HG02840 (cell line): Measurements from ENCODE around the gene WSB1.

Experiments used
- ATAC-seq: cut with Tn5 transposase; IDR thresholded peaks from one replicate; pipeline ENCODE4 v1.9.1; 2021; ENCODE audit warnings: mild to moderate bottlenecking, moderate library complexity, moderate number of reproducible peaks; ENCODE audit not compliant: unreplicated experiment, low FRiP score

Gene WSB1

DNA sequence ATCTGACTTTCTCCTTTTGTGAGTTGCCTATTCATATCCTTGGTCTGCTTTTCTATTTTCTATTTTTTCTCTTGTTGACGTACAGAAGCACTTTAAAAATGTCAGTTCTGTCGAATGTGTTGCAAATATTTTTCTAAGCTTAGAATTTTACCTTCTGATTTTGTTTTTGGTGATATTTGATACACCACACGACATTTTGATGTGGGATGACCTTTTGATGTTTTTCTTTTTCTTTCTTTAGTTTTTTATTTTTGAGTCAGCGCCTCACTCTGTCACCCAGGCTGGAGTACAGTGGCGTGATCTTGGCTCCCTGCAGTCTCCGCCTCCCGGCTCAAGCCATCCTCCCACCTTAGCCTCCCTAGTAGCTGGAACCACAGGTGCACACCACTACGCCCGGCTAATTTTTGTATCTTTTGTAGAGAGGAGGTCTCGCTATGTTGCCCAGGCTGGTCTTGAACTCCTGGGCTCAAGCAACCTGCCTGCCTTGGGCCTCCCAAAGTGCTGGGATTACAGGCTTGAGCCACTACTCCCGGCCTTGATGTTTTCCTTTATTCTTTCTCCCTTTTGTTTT, 39.6 kb downstream of the WSB1 start:
- ATAC-seq = no peak

GRCh38 chr17:27336184-27336583, 42.3 kb downstream of the WSB1 start:
- no peak for ATAC-seq

DNA sequence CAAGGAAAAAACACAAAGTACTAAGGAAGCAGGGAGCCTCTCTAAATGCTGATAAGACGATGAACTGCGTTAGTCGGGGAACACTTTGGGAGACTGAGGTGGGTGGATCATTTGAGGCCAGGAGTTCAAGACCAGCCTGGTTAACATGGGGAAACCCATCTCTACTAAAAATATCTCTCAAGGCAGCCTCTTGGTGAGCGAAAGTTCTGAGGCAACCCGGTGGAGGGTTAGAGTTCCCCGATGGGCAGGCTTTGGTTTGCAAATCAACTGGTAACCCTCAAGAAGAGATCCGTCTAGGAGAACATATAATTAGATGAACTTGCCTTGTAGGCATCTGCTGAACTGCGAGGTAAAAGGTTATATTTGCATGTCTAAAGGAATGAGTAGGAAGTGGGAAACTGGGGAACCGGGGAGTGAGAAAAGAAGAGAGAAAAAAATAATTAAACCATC, 44.6 kb downstream of the WSB1 start:
- peak; percentile 63 for ATAC-seq

- ATAC-seq = peak; percentile 14
These were observed 45.4 kb downstream of the WSB1 start for GRCh38 chr17:27339198-27339835.

GRCh38 chr17:27339836-27340550, 46.1 kb downstream of the WSB1 start:
- ATAC-seq = no peak

DNA sequence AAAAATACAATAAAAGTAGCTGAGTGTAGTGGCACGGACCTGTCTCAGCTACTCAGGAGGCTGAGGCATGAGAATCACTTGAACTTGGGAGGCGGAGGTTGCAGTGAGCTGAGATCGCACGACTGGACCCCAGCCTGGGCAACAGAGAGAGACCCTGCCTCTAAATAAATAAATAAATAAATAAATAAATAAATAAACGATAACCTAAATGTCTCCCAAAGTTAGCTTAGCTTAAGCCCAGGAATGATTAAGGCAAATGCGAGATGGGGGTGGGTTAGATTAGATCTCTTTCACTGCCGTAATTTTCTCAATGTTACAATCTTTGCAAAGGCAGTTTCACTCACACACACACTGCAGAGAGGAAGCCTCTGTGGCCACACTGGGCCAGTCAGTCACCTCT, 46.7 kb downstream of the WSB1 start:
- ATAC-seq = no peak

GRCh38 chr17:27341041-27341471, 47.1 kb downstream of the WSB1 start:
- no peak for ATAC-seq

DNA sequence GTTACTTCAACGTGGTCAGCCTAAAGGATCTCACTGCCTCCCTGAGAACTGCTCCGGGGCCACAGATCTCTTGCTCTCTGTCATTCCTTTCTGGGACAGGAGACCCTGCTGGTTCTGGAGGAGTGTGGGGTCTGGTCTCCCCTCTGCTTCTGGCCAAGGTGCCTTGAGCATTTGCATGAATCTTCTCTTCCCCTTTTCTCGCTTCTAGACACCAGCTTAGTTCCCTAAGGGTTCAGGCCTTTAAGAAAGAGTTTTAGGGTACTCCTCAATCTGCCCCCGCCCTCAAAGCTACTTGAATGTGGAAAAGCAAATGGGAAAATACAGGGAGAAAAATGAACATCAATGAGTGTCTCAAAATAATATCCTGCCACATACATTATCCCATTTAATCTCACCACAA, 48.1 kb downstream of the WSB1 start:
- ATAC-seq = no peak

- no peak for ATAC-seq
These were observed 49.4 kb downstream of the WSB1 start for GRCh38 chr17:27343294-27343693.

GRCh38 chr17:27343977-27344607, 50.2 kb downstream of the WSB1 start:
- ATAC-seq = no peak

GRCh38 chr17:27345141-27345904, 51.4 kb downstream of the WSB1 start:
- ATAC-seq = no peak

- no peak for ATAC-seq
These were observed 52.5 kb downstream of the WSB1 start for GRCh38 chr17:27346228-27346899.

- no peak for ATAC-seq
These were observed 54.3 kb downstream of the WSB1 start for GRCh38 chr17:27348196-27348595.

DNA sequence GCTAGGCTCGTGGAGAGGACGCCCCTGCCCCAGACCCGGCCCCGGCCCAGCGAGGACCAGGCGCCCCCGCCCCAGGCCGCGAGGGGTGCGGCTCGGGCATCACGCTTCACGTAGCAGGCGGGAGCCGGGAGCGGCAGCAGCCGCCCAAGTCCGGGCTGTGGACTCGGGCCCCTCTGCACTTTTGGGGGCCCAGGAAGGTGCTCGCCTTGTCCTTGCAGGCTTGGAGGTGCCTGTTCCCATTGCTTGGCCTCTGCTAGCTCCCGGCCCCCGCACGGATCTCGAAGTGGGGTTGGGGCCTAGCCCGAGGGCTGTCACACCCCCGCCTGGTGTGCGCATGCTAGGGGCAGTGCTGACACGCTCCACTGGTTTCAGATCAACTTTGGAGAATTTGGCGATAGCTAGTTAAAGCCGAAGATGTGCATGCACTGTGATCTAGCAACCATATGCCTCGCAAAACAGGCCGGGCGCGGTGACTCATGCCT, 55.7 kb downstream of the WSB1 start:
- ATAC-seq = no peak

GRCh38 chr17:27351759-27352158, 57.8 kb downstream of the WSB1 start:
- ATAC-seq = no peak

GRCh38 chr17:27352448-27353032, 58.6 kb downstream of the WSB1 start:
- no peak for ATAC-seq

DNA sequence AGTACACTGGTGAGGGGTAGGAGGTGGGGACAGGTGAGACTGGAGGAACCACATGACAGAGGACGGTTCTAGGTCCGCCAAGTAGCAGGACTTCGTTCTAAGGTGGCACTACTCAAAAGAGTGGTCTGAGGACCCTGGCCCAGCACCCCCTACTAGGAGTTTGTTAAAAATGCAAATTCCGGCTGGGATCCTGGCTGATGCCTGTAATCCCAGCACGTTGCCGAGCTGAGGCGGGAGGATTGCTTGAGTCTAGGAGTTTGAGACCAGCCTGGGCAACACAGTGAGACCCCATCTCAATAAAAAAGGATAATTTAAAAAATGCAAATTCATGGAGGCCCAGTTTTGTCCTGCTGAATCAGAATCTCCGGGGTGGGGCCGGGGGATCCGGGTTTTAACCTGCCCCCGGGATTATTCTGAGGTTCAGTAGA, 59.1 kb downstream of the WSB1 start:
- no peak for ATAC-seq

DNA sequence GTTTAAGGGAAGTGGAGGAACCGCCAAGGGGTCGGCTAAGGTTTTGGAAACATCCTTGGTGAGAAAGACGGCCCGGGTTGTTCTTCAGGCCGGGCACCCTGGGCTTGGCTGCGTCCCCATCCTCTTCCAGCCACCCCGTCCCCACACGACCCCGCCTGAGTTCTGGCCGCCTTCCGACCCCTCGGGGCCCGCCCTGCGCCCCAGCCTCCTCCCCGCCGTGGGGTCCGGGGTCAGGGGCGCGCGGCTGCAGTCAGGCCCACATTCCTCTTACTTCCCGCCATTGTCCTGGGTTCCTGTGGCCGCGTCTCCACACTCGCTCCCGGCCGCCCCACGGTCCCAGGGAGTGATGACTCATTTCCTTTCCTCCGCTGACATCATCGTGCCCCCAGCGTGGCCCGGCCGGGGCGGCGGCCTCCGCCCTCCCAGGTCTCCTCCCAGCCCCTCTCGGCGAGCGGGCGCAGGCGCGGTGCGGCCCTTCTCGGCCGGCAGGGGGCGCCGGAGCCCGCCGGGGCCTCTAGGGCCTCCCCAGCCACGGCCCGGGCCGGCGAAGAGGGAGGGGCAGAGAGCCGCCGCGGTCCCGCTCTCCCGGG, 59.6 kb downstream of the WSB1 start:
- peak; percentile 62 for ATAC-seq

GRCh38 chr17:27354051-27354490, 60.2 kb downstream of the WSB1 start:
- no peak for ATAC-seq
